Karpas-422 (cell line): ENCODE data around the gene SNCB. TPM values are rescaled to one million over a fixed set of nuclear protein-coding genes. Genes with fewer than 3 reads are reported as not detected.

Experiments
- DNase-seq: peaks from one replicate; pipeline ENCODE4 v3.0.0-alpha.2; 2015
- H2AFZ ChIP-seq: fragments of 200-600 bp; sonication (generic); 2 replicates; pipeline ENCODE4 v1.6.1; 2014; ENCODE audit warnings: antibody characterized with exemption, low read length, mixed read lengths
- H3K27ac ChIP-seq: fragments of 200-600 bp; sonication (generic); 2 replicates; pipeline ENCODE4 v1.5.1; 2014; ENCODE audit warnings: mild to moderate bottlenecking, low read length, moderate library complexity
- H3K27me3 ChIP-seq: fragments of 200-600 bp; sonication (generic); 2 replicates; pipeline ENCODE4 v1.6.1; 2014; ENCODE audit warnings: low read length, mixed read lengths
- H3K36me3 ChIP-seq: fragments of 200-600 bp; sonication (generic); 2 replicates; pipeline ENCODE4 v1.6.1; 2014; ENCODE audit warnings: low read length, mixed read lengths; ENCODE audit not compliant: insufficient read depth
- H3K4me1 ChIP-seq: fragments of 200-600 bp; sonication (generic); 2 replicates; pipeline ENCODE4 v1.6.1; 2014; ENCODE audit warnings: mild to moderate bottlenecking, low read length, mixed read lengths
- H3K4me2 ChIP-seq: fragments of 200-600 bp; sonication (generic); 2 replicates; pipeline ENCODE4 v1.6.1; 2014; ENCODE audit warnings: low read length, low read depth, mild to moderate bottlenecking; ENCODE audit not compliant: poor library complexity, severe bottlenecking
- H3K4me3 ChIP-seq: fragments of 200-600 bp; sonication (generic); 2 replicates; pipeline ENCODE4 v1.5.1; 2014; ENCODE audit warnings: mild to moderate bottlenecking, antibody characterized with exemption, low read length, mixed read lengths
- H3K79me2 ChIP-seq: fragments of 200-600 bp; sonication (generic); 2 replicates; pipeline ENCODE4 v1.6.1; 2014; ENCODE audit warnings: mild to moderate bottlenecking, low read length, mixed read lengths
- H3K9ac ChIP-seq: fragments of 200-600 bp; sonication (generic); 2 replicates; pipeline ENCODE4 v1.6.0; 2014; ENCODE audit warnings: low read length
- H3K9me2 ChIP-seq: fragments of 200-600 bp; sonication (generic), shearing (Covaris generic); replicated peaks from 2 replicates; pipeline ENCODE4 v1.6.0; 2014; ENCODE audit warnings: mild to moderate bottlenecking, low read length, moderate library complexity; ENCODE audit not compliant: insufficient read depth
- H3K9me3 ChIP-seq: fragments of 300-700, 200-600 bp; sonication (generic); 2 replicates; pipeline ENCODE4 v1.6.1; 2014; ENCODE audit warnings: low read length, mixed read lengths
- H4K20me1 ChIP-seq: fragments of 200-600 bp; sonication (generic); 2 replicates; pipeline ENCODE4 v1.6.1; 2014; ENCODE audit warnings: mild to moderate bottlenecking, antibody characterized with exemption, low read length, low read depth; ENCODE audit not compliant: insufficient read depth
- total RNA-seq: library from RNA; depleted of rRNA; stranded (reverse); fragments of >200 nt; shearing (Covaris generic); gene quantifications from 2 replicates; pipeline ENCODE4 v1.2.3, GENCODE V29; 2014; ENCODE audit warnings: low replicate concordance

The SNCB gene
- total RNA-seq, 1 experiment from 2014 or later: not detected

DNA sequence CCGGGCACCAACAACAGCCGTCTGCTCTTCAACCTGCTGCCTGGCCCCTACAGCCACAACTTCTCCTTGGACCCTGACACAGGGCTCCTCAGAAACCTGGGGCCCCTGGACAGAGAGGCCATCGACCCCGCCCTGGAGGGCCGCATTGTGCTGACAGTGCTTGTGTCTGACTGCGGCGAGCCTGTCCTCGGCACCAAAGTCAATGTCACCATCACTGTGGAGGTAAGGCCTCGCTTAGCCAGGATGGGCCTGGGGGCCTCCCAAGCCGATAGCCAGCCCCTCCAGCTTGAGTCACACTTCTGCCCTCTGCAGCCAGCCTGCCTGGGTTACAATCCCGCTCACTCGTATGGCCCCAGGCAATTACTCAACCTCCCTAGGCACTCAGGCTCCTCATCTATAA, 49.0 kb downstream of the SNCB start:
- Histone ChIP-seq H3K27me3 (no peaks in the 10 kb centered on the region), H2AFZ (no peak overlapping the region), H3K27ac (no peak overlapping the region), H3K9me3 (no peaks in the 10 kb centered on the region), H3K9ac (no peak overlapping the region), H3K4me1 (no peaks in the 10 kb centered on the region), H3K9me2 (no peaks in the 10 kb centered on the region), H3K79me2 (no peaks in the 10 kb centered on the region), H3K36me3 (no peaks in the 10 kb centered on the region), H3K4me3 (no peak overlapping the region), H4K20me1 (no peaks in the 10 kb centered on the region), H3K4me2 (no peak overlapping the region)
- no peak for DNase-seq

- H4K20me1 ChIP-seq: no peaks in the 10 kb centered on the region
- H3K9me3 ChIP-seq: no peaks in the 10 kb centered on the region
- no peak overlapping the region for H3K27ac ChIP-seq
- no peak overlapping the region for H3K4me3 ChIP-seq
- H3K4me1 ChIP-seq: peaks cover 4% of the 10 kb centered on the region; the same call in 1 of the 2 replicates
- no peaks in the 10 kb centered on the region for H3K27me3 ChIP-seq
- H3K79me2 ChIP-seq: no peaks in the 10 kb centered on the region
- no peak for DNase-seq
- H3K36me3 ChIP-seq: no peaks in the 10 kb centered on the region
- H3K9me2 ChIP-seq: no peaks in the 10 kb centered on the region
- no peak overlapping the region for H3K9ac ChIP-seq
- H3K4me2 ChIP-seq: no peak overlapping the region
- H2AFZ ChIP-seq: no peak overlapping the region
Observed at GRCh38 chr5:176579323-176579722, 51.0 kb downstream of the SNCB start.

- H2AFZ ChIP-seq: peak overlapping the region; percentile 42; the same call in 1 of the 2 replicates
- H3K9me2 ChIP-seq: no peaks in the 10 kb centered on the region
- H3K27ac ChIP-seq: no peak overlapping the region
- H3K79me2 ChIP-seq: no peaks in the 10 kb centered on the region
- H3K27me3 ChIP-seq: no peaks in the 10 kb centered on the region
- H4K20me1 ChIP-seq: no peaks in the 10 kb centered on the region
- H3K36me3 ChIP-seq: no peaks in the 10 kb centered on the region
- no peaks in the 10 kb centered on the region for H3K9me3 ChIP-seq
- peaks cover 6% of the 10 kb centered on the region; the same call in 1 of the 2 replicates for H3K4me1 ChIP-seq
- DNase-seq: peak; percentile 81
- no peak overlapping the region for H3K9ac ChIP-seq
- H3K4me3 ChIP-seq: no peak overlapping the region
- H3K4me2 ChIP-seq: no peak overlapping the region
Observed at GRCh38 chr5:176578391-176578808, 51.9 kb downstream of the SNCB start.

DNA sequence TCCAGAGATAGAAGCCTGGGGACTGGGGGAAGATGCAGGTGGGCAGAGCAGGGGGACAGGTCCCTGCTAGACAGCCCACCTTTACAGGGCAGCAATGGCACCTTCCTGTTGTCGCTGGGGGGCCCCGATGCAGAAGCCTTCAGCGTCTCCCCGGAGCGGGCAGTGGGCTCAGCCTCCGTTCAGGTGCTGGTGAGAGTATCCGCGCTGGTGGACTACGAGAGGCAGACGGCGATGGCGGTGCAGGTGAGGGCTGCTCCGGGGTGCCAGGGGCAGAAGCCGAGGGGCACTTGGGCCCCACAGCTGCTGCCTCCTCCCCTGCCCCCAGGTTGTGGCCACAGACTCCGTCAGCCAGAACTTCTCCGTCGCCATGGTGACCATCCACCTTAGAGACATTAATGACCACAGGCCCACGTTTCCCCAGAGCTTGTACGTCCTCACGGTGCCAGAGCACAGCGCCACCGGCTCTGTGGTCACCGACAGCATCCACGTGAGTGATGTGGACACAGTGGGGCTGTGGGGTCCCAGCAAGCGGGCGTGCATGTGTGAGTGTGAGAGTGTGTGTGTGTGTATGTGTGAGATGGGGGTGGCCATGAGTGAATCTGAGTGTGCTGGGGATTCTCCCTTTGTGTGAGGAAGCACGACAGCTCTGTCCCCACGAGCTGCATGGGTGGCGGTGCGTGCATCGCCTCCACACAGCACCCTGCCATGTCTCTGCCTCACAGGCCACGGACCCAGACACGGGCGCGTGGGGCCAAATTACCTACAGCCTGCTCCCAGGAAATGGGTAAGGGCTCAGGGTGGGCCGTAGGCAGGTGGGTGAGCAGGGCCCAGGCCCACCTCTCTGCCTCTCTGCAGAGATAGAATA, 52.8 kb downstream of the SNCB start:
- Histone ChIP-seq H3K36me3 (no peaks in the 10 kb centered on the region), H3K4me2 (no peak overlapping the region), H3K4me3 (no peak overlapping the region), H2AFZ (no peak overlapping the region), H3K9ac (no peak overlapping the region), H3K9me3 (no peaks in the 10 kb centered on the region), H4K20me1 (no peaks in the 10 kb centered on the region), H3K27ac (no peak overlapping the region), H3K4me1 (peaks cover 6% of the 10 kb centered on the region; the same call in 1 of the 2 replicates), H3K9me2 (no peaks in the 10 kb centered on the region), H3K79me2 (no peaks in the 10 kb centered on the region), H3K27me3 (no peaks in the 10 kb centered on the region)
- DNase-seq: no peak

DNA sequence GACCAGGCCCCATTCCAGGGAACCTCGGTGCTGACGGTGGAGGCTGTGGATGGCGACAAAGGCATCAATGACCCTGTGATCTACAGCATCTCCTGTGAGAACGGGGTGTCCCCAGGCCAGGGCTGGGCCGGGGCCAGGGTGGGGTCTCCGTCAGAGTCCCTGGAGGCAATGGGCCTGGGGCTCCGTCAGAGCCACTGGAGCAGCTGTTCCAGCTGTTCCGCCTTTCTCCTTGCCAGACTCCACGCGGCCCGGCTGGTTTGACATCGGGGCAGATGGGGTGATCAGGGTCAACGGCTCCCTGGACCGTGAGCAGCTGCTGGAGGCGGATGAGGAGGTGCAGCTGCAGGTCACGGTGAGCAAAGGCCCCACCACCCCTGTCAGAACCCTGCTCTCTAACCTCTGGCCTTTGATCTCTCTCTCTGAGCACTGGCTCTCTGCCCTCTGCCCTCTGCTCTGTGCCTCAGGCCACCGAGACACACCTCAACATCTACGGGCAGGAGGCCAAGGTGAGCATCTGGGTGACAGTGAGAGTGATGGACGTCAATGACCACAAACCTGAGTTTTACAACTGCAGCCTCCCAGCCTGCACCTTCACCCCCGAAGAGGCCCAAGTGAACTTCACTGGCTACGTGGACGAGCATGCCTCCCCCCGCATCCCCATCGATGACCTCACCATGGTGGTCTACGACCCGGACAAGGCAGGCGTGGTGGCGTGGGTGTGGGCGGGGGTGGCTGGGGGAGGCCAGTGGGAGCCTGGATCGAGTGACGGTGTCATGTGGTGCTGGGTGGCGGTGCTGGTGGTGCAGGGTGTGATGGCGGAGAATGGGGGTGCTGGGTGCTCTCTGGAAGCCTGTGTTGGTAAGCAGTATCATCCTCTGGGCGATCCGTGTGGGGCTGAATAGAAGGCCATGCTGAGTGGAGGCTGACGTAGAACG, 54.6 kb downstream of the SNCB start:
- H3K4me2 ChIP-seq: no peak overlapping the region
- H3K4me1 ChIP-seq: peaks cover 6% of the 10 kb centered on the region; the same call in 1 of the 2 replicates
- no peaks in the 10 kb centered on the region for H3K27me3 ChIP-seq
- no peak overlapping the region for H3K27ac ChIP-seq
- no peak overlapping the region for H3K9ac ChIP-seq
- H3K79me2 ChIP-seq: no peaks in the 10 kb centered on the region
- DNase-seq: no peak
- no peak overlapping the region for H2AFZ ChIP-seq
- no peaks in the 10 kb centered on the region for H3K9me2 ChIP-seq
- H3K36me3 ChIP-seq: no peaks in the 10 kb centered on the region
- no peaks in the 10 kb centered on the region for H3K9me3 ChIP-seq
- H4K20me1 ChIP-seq: no peaks in the 10 kb centered on the region
- H3K4me3 ChIP-seq: no peak overlapping the region

GRCh38 chr5:176575066-176575465, 55.3 kb downstream of the SNCB start:
- Histone ChIP-seq H3K79me2 (no peaks in the 10 kb centered on the region), H3K4me3 (no peak overlapping the region), H3K36me3 (no peaks in the 10 kb centered on the region), H3K9me3 (no peaks in the 10 kb centered on the region), H3K9me2 (no peaks in the 10 kb centered on the region), H2AFZ (no peak overlapping the region), H4K20me1 (no peaks in the 10 kb centered on the region), H3K9ac (no peak overlapping the region), H3K27ac (no peak overlapping the region), H3K4me1 (peaks cover 6% of the 10 kb centered on the region; the same call in 1 of the 2 replicates), H3K4me2 (no peak overlapping the region), H3K27me3 (no peaks in the 10 kb centered on the region)
- no peak for DNase-seq

DNA sequence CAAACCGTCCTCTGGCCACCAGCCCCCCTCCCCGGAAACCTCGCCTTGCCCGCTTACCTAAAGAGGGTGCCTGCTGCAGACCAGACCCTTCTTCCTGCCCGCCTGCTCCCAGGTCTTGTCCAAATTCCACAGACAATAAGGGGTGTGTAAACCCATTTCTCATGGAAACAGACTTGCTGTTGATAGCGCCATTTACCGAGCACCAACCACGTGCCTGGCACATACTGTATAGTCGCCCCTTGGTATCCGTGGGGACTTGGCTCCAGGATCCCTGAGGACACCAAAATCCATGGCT, 56.1 kb downstream of the SNCB start:
- H3K27ac ChIP-seq: no peak overlapping the region
- no peak overlapping the region for H3K4me2 ChIP-seq
- no peak overlapping the region for H2AFZ ChIP-seq
- H3K27me3 ChIP-seq: no peaks in the 10 kb centered on the region
- H3K79me2 ChIP-seq: no peaks in the 10 kb centered on the region
- H3K36me3 ChIP-seq: no peaks in the 10 kb centered on the region
- peaks cover 6% of the 10 kb centered on the region; the same call in 1 of the 2 replicates for H3K4me1 ChIP-seq
- DNase-seq: peak; percentile 56
- no peaks in the 10 kb centered on the region for H3K9me3 ChIP-seq
- no peak overlapping the region for H3K4me3 ChIP-seq
- H3K9ac ChIP-seq: no peak overlapping the region
- no peaks in the 10 kb centered on the region for H3K9me2 ChIP-seq
- no peaks in the 10 kb centered on the region for H4K20me1 ChIP-seq
